Measurements from ENCODE around the gene RNPS1.

Gene RNPS1

GRCh38 chr16:2267913-2268666 is at the start of gene RNPS1:
RNPS1 (minus strand) TSS chr16:2268126; CDS start chr16:2264643, 3,483 bp downstream.
- DNase-seq = peak; percentile 91

- no peak for DNase-seq
These were observed 49.5 kb upstream of the RNPS1 start for GRCh38 chr16:2317231-2318020.

- no peak for DNase-seq
These were observed 40.4 kb upstream of the RNPS1 start for GRCh38 chr16:2308089-2308962.

GRCh38 chr16:2299915-2300192 is 31.9 kb upstream of the RNPS1 start:
- no peak for DNase-seq

GRCh38 chr16:2299121-2299914 is 31.4 kb upstream of the RNPS1 start:
- no peak for DNase-seq

GRCh38 chr16:2298621-2299020 is 30.7 kb upstream of the RNPS1 start:
- DNase-seq = no peak

GRCh38 chr16:2297506-2297860 is 29.6 kb upstream of the RNPS1 start:
- no peak for DNase-seq

GRCh38 chr16:2296661-2297505 is 29.0 kb upstream of the RNPS1 start:
- no peak for DNase-seq

- DNase-seq = no peak
These were observed 27.3 kb upstream of the RNPS1 start for GRCh38 chr16:2295056-2295798.

GRCh38 chr16:2292221-2292620 is 24.3 kb upstream of the RNPS1 start:
- no peak for DNase-seq

- DNase-seq = no peak
These were observed 21.4 kb upstream of the RNPS1 start for GRCh38 chr16:2289282-2289681.

- DNase-seq = no peak
These were observed 20.8 kb upstream of the RNPS1 start for GRCh38 chr16:2288726-2289125.

- DNase-seq = no peak
These were observed 20.1 kb upstream of the RNPS1 start for GRCh38 chr16:2287916-2288547.

GRCh38 chr16:2286550-2286949 is 18.6 kb upstream of the RNPS1 start:
- no peak for DNase-seq

- no peak for DNase-seq
These were observed 17.8 kb upstream of the RNPS1 start for GRCh38 chr16:2285731-2286191.

- DNase-seq = no peak
These were observed 17.1 kb upstream of the RNPS1 start for GRCh38 chr16:2284797-2285576.

GRCh38 chr16:2284001-2284770 is 16.3 kb upstream of the RNPS1 start:
- no peak for DNase-seq

- DNase-seq = no peak
These were observed 15.1 kb upstream of the RNPS1 start for GRCh38 chr16:2282866-2283555.
